ENCODE data around the gene SDC1. TPM values are rescaled to one million over a fixed set of nuclear protein-coding genes. Genes with fewer than 3 reads are reported as not detected.

The SDC1 gene
- total RNA-seq, 1 donor from 2014 or later: 35.1 TPM

DNA sequence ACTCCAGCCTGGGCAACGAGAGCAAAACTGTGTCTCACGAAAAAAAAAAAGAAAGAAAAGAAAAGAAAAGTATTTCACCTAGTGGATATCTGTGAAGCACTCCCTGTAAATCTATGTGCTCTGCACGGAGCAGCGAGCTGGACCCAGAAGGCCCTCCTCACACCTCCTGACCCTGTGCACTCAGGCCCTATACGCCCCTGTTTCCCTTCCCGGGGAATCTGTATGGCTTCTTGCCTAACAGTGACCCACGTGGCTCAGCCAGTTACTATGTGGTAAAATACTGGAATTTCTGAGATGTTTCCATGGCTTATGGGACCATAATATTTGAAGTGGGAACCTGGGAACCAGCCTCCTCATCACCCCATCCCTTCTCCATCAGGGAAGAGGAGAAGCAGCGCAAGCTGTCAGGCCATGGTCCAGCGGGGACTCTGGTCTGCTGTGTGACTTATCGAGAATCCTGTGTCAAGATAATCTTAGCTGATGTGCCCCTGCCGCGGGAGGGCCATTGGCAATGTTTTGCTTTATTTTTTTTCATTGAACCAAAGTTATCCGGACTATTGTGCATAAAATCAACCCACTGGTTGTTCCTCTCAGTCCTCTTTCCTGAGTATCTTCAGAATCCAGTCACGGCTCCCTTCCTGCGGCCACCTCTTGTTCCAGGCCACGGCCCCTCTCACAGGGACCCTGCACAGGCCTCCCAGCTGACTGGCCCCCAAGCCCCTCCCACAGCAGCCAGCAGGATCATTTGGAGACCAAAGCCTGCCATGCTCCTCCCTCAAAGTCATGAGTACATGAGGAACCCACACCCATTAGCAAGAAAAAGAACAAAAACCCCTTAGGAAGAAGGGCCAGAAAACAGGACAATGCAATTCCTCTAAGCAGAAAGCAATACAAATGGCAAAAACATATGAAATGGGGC lies 30.6 kb downstream of the SDC1 start:
- Mint-ChIP-seq H3K27ac (no peak overlapping the region), H3K4me1 (ENCODE audit: low read depth) (peaks cover 23% of the 10 kb centered on the region), H3K36me3 (ENCODE audit: insufficient read depth) (peaks cover 1% of the 10 kb centered on the region), H3K27me3 (peaks cover 2% of the 10 kb centered on the region), H3K9me3 (ENCODE audit: low read depth) (no peaks in the 10 kb centered on the region), H3K4me3 (ENCODE audit: low read depth) (no peak overlapping the region)
- TF ChIP-seq, protein P1, sequence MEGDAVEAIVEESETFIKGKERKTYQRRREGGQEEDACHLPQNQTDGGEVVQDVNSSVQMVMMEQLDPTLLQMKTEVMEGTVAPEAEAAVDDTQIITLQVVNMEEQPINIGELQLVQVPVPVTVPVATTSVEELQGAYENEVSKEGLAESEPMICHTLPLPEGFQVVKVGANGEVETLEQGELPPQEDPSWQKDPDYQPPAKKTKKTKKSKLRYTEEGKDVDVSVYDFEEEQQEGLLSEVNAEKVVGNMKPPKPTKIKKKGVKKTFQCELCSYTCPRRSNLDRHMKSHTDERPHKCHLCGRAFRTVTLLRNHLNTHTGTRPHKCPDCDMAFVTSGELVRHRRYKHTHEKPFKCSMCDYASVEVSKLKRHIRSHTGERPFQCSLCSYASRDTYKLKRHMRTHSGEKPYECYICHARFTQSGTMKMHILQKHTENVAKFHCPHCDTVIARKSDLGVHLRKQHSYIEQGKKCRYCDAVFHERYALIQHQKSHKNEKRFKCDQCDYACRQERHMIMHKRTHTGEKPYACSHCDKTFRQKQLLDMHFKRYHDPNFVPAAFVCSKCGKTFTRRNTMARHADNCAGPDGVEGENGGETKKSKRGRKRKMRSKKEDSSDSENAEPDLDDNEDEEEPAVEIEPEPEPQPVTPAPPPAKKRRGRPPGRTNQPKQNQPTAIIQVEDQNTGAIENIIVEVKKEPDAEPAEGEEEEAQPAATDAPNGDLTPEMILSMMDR (IDR thresholded peaks at IDR 0.05; ENCODE audit: unreplicated experiment): no peak
- DNase-seq (ENCODE audit: low spot score, unreplicated experiment): no peak

DNA sequence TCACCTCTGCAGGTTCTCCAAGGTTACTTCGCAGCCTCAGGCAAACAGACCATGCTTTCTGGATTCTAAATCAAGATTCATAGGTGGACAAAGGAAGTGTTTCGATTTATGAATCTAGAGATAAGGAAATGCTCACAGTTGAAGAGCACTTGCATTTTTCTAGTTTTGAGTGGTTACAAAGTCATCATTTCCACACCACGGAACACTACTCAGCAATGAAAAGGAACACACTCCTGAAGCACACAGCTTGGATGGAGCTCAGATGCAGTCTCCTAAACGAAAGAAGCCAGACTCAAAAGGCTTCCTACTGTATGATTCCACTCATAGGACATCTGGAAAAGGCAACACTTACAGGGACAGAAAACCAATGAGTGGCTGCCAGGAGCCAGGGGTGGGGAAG lies 31.7 kb downstream of the SDC1 start:
- Mint-ChIP-seq H3K36me3 (ENCODE audit: insufficient read depth) (no peaks in the 10 kb centered on the region), H3K4me3 (ENCODE audit: low read depth) (no peak overlapping the region), H3K27ac (no peak overlapping the region), H3K9me3 (ENCODE audit: low read depth) (no peaks in the 10 kb centered on the region), H3K27me3 (no peaks in the 10 kb centered on the region), H3K4me1 (ENCODE audit: low read depth) (peaks cover 27% of the 10 kb centered on the region)
- TF ChIP-seq, protein P1 (IDR thresholded peaks at IDR 0.05; ENCODE audit: unreplicated experiment): no peak
- DNase-seq (ENCODE audit: low spot score, unreplicated experiment): no peak

DNA sequence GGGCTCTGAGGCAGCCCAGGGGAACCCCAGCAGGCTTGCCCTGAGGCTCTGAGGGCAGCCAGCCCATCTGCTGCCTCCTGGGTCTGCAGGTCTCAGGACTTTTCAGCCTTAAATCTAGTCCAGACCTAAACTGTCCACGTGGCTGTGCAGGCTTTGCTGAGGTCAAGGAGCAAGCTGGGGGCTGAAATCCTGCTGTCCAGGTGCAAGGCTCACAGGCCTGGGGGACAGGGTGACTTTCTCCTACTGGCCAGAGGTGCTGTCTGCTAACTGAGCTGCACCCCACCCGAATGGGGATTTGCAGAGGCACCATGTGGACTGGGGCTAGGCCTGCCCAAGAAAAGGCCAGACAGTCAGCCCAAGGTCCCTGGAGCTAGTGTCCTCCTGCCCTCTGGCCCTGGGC lies 32.1 kb downstream of the SDC1 start:
- DNase-seq (ENCODE audit: low spot score, unreplicated experiment): no peak
- no peaks in the 10 kb centered on the region for H3K27me3 Mint-ChIP-seq
- H3K27ac Mint-ChIP-seq: no peak overlapping the region
- no peaks in the 10 kb centered on the region for H3K36me3 Mint-ChIP-seq (ENCODE audit: insufficient read depth)
- no peak overlapping the region for H3K4me3 Mint-ChIP-seq (ENCODE audit: low read depth)
- no peaks in the 10 kb centered on the region for H3K9me3 Mint-ChIP-seq (ENCODE audit: low read depth)
- peaks cover 29% of the 10 kb centered on the region for H3K4me1 Mint-ChIP-seq (ENCODE audit: low read depth)
- TF ChIP-seq, protein P1 (IDR thresholded peaks at IDR 0.05; ENCODE audit: unreplicated experiment): no peak

DNA sequence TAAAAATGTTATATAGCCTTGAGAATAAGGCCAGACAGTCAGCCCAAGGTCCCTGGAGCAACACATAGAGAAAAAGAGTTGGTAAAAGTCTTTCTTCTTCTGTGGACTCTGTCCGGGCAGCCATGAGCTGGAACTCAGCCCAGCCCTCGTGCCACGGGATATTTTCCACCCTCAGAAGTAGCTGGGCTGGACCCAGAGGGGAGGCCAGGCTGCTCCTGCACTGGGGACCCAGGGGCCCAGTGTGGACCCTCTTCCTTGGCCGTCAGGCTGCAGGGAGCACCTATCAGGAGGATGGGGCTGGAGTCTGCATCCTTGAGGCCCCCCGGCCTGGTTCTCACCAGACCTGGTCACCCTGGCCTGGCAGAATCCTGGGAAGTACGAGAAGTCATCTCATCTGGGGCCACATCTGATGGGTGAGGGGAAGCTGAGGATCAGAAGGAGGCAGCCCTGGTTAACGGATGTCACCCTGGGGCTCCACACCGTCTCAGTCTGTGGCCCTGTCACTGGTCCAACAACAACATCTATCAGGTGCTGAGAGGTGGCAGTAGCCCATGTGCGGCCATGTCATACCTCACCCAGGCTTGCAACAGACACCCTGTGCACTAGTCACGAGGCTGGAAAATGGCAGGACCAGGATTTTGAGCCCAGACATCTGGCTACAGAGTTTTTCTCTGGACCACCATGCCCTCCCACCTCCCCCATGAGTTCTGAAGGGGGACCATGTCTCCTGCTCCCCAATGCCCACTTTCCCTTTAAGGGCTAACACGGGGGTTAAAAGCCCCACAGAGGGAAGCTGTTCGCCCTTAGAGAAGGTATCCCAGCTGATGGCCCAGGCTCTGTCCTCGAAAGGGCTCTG lies 33.0 kb downstream of the SDC1 start:
- Mint-ChIP-seq H3K4me3 (ENCODE audit: low read depth) (no peak overlapping the region), H3K27ac (no peak overlapping the region), H3K36me3 (ENCODE audit: insufficient read depth) (no peaks in the 10 kb centered on the region), H3K4me1 (ENCODE audit: low read depth) (peaks cover 28% of the 10 kb centered on the region), H3K27me3 (no peaks in the 10 kb centered on the region), H3K9me3 (ENCODE audit: low read depth) (no peaks in the 10 kb centered on the region)
- TF ChIP-seq, protein P1 (IDR thresholded peaks at IDR 0.05; ENCODE audit: unreplicated experiment): no peak
- DNase-seq (ENCODE audit: low spot score, unreplicated experiment): no peak
